ENCODE data around the gene CRYGD.
"Not testable (repeated sequence)": the region's sequence is repeated elsewhere in the genome, so short reads cannot be mapped to it uniquely, and the experiment has no call there.

- not testable (repeated sequence) for TF ChIP-seq CTCF (IDR thresholded peaks at IDR 0.05; ENCODE audit: low read depth, low read length); EZH2phosphoT487 (IDR thresholded peaks at IDR 0.05; ENCODE audit: low read depth)
Measured at GRCh38 chr2:208138334-208138733, 14.0 kb upstream of the CRYGD start.
